GM13976 (cell line): ENCODE measurements around the gene WDR90.
A peak's percentile ranks its signal among the peaks of the same experiment; 100 is the strongest.

Experiments
- DNase-seq: peaks from one replicate; pipeline ENCODE4 v3.0.0; 2012; ENCODE audit warnings: low spot score
- CTCF ChIP-seq: IDR thresholded peaks from 2 replicates; pipeline ENCODE4 v1.5.1; 2012; ENCODE audit warnings: borderline replicate concordance, mild to moderate bottlenecking; ENCODE audit not compliant: insufficient read depth; ENCODE audit errors: extremely low read depth, missing control alignments, control extremely low read depth
- in situ Hi-C: fragments of 300-500 bp; cut with MboI; formaldehyde crosslinking; loops from one replicate; pipeline ENCODE4 v1.12.0; 2022; ENCODE audit warnings: low sequenced_read_pairs, mixed read lengths, inconsistent platforms; ENCODE audit not compliant: unreplicated experiment

The WDR90 gene

GRCh38 chr16:634051-634670, 15.0 kb upstream of the WDR90 start:
- DNase-seq: no peak
- no peak for TF ChIP-seq CTCF
- in situ Hi-C loops: no loop called here

- no peak for DNase-seq
- in situ Hi-C loops: no loop called here
- no peak for TF ChIP-seq CTCF
Measured at GRCh38 chr16:634996-635395, 14.2 kb upstream of the WDR90 start.

GRCh38 chr16:635573-636205, 13.5 kb upstream of the WDR90 start:
- DNase-seq: no peak
- TF ChIP-seq CTCF: no peak
- in situ Hi-C loops: no loop called here

GRCh38 chr16:636206-637080, 12.7 kb upstream of the WDR90 start, which contains the start of gene METTL26:
METTL26 (minus strand) TSS chr16:636305; CDS start chr16:636290, 15 bp downstream.
- in situ Hi-C loops: no loop called here

GRCh38 chr16:637081-638018, 11.8 kb upstream of the WDR90 start:
- in situ Hi-C loops: no loop called here
- peak; percentile 100 for DNase-seq
- TF ChIP-seq CTCF: no peak

More at GRCh38 chr16:636206-637080, 12.7 kb upstream of the WDR90 start, which contains the start of gene METTL26:
- TF ChIP-seq CTCF: no peak
- peak; percentile 98 for DNase-seq

- in situ Hi-C loops: no loop called here
- no peak for TF ChIP-seq CTCF
- DNase-seq: no peak
Measured at GRCh38 chr16:638034-638543, 11.1 kb upstream of the WDR90 start.
